SK-N-SH treated with all-trans-retinoic acid at 6 μM for 48 hours (cell line): ENCODE measurements around the gene RGL1.

ENCODE experiments used
- TCF4 ChIP-seq: fragments of 250-450 bp; sonication (Bioruptor Pico); IDR thresholded peaks from 2 replicates; pipeline ENCODE4 v1.8.0; 2021; ENCODE audit warnings: mild to moderate bottlenecking, moderate library complexity, borderline replicate concordance
- ZFP30 ChIP-seq: fragments of 450-650 bp; formaldehyde crosslinking; IDR thresholded peaks from 2 replicates; pipeline ENCODE4 v1.5.0; 2022; ENCODE audit warnings: mild to moderate bottlenecking, moderate library complexity
- TF ChIP-seq, protein P1 (sequence below): fragments of 250-450 bp; sonication (Bioruptor Pico); IDR thresholded peaks from 2 replicates; pipeline ENCODE4 v1.8.0; 2021; ENCODE audit warnings: low read depth, mild to moderate bottlenecking, moderate library complexity, borderline replicate concordance
- TF ChIP-seq, protein P2 (sequence below): fragments of 250-450 bp; sonication (Bioruptor Pico); IDR thresholded peaks from 2 replicates; pipeline ENCODE4 v1.5.0; 2020; ENCODE audit warnings: mild to moderate bottlenecking, moderate library complexity

DNA sequence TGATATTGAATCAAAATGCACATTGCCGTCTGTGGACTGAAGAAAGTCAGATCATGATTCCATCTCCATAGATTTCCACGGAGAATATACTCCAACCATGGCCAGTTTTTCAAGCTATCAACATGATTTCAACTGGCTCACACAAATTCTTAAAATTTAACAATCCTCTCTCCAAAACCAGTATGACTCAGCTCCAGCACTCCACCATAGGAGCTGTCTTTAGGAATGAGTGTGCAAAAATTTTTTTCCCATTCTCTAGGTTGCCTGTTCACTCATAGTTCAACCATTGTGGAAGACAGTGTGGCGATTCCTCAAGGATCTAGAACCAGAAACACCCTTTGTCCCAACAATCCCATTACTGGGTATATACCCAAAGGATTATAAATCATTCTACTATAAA lies 40.8 kb downstream of the RGL1 start:
- no peak for TF ChIP-seq TCF4 (CRISPR knock-in tag)
- no peak for TF ChIP-seq ZFP30 (CRISPR knock-in tag)
- TF ChIP-seq, protein P1, sequence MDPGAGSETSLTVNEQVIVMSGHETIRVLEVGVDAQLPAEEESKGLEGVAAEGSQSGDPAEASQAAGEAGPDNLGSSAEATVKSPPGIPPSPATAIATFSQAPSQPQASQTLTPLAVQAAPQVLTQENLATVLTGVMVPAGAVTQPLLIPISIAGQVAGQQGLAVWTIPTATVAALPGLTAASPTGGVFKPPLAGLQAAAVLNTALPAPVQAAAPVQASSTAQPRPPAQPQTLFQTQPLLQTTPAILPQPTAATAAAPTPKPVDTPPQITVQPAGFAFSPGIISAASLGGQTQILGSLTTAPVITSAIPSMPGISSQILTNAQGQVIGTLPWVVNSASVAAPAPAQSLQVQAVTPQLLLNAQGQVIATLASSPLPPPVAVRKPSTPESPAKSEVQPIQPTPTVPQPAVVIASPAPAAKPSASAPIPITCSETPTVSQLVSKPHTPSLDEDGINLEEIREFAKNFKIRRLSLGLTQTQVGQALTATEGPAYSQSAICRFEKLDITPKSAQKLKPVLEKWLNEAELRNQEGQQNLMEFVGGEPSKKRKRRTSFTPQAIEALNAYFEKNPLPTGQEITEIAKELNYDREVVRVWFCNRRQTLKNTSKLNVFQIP (CRISPR knock-in tag): no peak
- TF ChIP-seq, protein P2, sequence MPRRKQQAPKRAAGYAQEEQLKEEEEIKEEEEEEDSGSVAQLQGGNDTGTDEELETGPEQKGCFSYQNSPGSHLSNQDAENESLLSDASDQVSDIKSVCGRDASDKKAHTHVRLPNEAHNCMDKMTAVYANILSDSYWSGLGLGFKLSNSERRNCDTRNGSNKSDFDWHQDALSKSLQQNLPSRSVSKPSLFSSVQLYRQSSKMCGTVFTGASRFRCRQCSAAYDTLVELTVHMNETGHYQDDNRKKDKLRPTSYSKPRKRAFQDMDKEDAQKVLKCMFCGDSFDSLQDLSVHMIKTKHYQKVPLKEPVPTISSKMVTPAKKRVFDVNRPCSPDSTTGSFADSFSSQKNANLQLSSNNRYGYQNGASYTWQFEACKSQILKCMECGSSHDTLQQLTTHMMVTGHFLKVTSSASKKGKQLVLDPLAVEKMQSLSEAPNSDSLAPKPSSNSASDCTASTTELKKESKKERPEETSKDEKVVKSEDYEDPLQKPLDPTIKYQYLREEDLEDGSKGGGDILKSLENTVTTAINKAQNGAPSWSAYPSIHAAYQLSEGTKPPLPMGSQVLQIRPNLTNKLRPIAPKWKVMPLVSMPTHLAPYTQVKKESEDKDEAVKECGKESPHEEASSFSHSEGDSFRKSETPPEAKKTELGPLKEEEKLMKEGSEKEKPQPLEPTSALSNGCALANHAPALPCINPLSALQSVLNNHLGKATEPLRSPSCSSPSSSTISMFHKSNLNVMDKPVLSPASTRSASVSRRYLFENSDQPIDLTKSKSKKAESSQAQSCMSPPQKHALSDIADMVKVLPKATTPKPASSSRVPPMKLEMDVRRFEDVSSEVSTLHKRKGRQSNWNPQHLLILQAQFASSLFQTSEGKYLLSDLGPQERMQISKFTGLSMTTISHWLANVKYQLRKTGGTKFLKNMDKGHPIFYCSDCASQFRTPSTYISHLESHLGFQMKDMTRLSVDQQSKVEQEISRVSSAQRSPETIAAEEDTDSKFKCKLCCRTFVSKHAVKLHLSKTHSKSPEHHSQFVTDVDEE (CRISPR knock-in tag): no peak
